ENCODE results near the gene RRAGD.

RRAGD gene

GRCh38 chr6:89360415-89360999 is 51.6 kb downstream of the RRAGD start:
- no peak for TF ChIP-seq CTCF (IDR thresholded peaks at IDR 0.05; ENCODE audit: extremely low read depth, missing control alignments)
- DNase-seq (ENCODE audit: low spot score): peak; percentile 50

- DNase-seq (ENCODE audit: low spot score): no peak
Observed at GRCh38 chr6:89359561-89359960, 52.5 kb downstream of the RRAGD start.

GRCh38 chr6:89357390-89357789 is 54.7 kb downstream of the RRAGD start:
- no peak for TF ChIP-seq CTCF (IDR thresholded peaks at IDR 0.05; ENCODE audit: extremely low read depth, missing control alignments)
- DNase-seq (ENCODE audit: low spot score): peak; percentile 46

More at GRCh38 chr6:89359561-89359960, 52.5 kb downstream of the RRAGD start:
- no peak for TF ChIP-seq CTCF (IDR thresholded peaks at IDR 0.05; ENCODE audit: extremely low read depth, missing control alignments)

GRCh38 chr6:89356642-89357170 is 55.4 kb downstream of the RRAGD start:
- no peak for TF ChIP-seq CTCF (IDR thresholded peaks at IDR 0.05; ENCODE audit: extremely low read depth, missing control alignments)
- peak; percentile 27 for DNase-seq (ENCODE audit: low spot score)

GRCh38 chr6:89355511-89356194 is 56.4 kb downstream of the RRAGD start:
- no peak for TF ChIP-seq CTCF (IDR thresholded peaks at IDR 0.05; ENCODE audit: extremely low read depth, missing control alignments)
- DNase-seq (ENCODE audit: low spot score): peak; percentile 34

- DNase-seq (ENCODE audit: low spot score): peak; percentile 70
- no peak for TF ChIP-seq CTCF (IDR thresholded peaks at IDR 0.05; ENCODE audit: extremely low read depth, missing control alignments)
Observed at GRCh38 chr6:89353702-89354392, 58.2 kb downstream of the RRAGD start.

- TF ChIP-seq CTCF (IDR thresholded peaks at IDR 0.05; ENCODE audit: extremely low read depth, missing control alignments): no peak
- DNase-seq (ENCODE audit: low spot score): no peak
Observed at GRCh38 chr6:89353118-89353556, 58.9 kb downstream of the RRAGD start.
